HG02678 (cell line): Measurements from ENCODE around the gene PIEZO2.
"Not testable (repeated sequence)": the region's sequence is repeated elsewhere in the genome, so short reads cannot be mapped to it uniquely, and the experiment has no call there.

Experiments
- ATAC-seq: cut with Tn5 transposase; IDR thresholded peaks from one replicate; pipeline ENCODE4 v1.9.1; 2021; ENCODE audit warnings: mild to moderate bottlenecking, moderate library complexity; ENCODE audit not compliant: unreplicated experiment

The PIEZO2 gene

DNA sequence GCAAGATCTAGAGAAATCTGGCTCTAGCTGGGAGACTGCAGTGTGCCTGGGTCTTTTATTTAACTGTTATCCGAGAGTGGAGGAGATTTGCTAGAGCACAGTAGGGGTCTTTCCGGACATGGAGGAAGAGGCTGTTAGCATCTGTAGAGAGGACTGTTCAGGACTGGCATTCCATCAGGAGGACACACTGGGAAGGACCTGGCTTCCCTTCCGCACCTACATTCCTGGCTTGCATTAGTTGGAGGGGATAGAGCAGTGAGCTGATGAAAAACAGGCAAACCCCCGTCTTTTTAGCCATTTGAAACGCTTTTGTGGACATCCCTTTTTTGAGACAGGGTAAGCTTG is 874 bp upstream of the PIEZO2 start:
- no peak for ATAC-seq

DNA sequence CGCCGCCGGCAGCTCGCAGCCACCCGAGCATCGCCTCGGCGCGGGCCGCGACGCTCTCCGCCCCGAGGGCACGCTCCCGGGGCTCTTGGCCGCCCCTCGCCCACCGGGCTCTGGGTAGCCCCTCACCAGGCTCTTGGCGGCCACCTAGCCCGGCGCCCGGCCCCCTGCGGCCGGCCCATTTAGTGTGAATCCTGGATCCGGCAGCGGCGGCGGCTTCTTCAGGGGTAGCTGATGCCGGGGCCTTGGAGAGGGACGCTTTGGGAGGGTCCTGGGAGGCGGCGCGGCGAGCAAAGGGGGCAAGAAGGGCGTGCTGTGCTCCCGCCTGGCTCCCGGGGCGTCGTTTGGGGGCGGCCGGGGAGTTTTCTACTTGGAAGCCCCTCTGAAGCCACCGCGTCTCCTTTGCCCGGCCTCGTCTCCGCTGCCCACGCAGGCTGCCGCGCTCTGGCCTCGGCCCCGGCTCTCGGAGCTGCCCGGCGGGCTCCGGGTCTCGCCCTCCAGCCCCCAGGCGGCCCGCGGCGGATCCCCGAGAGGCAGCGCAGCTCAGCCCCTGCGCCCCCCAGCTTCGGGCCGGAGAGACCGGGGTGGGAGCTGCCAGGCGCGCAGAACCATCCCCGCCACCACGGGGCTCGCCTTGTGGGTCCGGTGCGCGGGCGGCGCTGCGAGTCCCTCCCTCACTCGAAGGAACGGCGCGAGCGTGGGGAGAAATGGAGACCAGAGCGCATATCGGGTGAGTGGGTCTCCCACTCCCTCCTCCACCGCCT is 509 bp downstream of the PIEZO2 start:
- ATAC-seq = peak; percentile 4

DNA sequence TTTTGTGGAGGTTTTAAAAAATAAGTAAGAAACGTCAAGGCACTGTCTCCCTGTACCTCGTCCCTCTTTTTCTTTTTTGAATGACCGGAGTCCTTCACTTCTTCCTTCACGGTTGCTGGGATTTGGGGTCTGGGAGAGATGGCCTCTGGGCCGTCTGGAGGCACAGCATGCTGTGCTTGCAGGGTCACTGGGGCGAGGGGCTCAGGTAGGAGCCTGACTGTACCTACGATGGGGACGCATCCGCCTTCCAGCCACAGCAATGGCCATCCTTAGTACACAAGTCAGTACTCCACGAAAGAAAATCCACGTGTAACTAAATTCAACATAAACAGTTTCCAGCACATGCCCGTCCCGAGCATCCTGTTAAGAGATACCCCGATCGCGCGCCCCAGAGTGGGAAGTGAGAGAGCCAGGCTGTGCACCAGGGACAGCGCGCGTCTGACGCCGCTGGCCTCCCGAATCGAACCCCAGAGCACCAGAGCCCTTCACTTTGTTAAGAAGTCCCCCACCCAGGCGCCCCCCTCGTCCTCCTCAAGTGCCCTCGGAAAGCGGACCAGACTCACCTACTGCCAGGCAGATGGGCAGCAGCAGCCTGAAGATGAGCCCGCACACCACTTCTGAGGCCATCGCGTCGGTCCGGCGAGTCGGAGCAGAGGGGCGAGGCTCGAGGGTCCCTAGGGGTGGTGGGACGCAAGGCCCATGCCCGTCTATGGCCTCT is 1.2 kb downstream of the PIEZO2 start:
- no peak for ATAC-seq

DNA sequence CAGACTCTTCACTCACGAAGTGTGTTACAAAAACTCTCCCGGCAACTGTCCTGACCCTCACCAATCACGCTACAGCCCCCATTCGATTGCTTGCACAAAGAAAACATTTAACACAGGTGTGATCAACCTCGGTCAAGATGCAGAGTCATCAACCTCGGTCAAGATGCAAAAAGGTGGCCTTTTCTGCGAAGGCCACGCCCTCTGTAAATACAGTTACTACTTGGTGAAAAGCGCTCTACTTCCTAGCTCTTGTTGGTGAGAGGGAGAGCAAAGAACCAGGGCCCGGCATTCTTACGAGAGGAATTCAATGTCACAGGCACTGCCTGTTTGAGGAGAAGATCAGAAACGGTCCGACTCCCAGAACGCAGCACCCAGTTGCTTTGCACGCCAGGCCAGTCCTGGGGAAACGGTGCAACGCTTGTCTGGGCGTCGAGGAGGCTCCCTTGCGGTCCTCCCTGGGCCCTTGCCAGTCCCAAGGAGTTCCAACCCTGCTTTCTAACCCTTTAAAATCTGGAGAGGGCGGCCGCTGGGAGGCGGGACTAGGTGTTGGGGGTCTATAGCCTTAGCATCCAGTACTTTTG is 1.9 kb downstream of the PIEZO2 start:
- no peak for ATAC-seq

DNA sequence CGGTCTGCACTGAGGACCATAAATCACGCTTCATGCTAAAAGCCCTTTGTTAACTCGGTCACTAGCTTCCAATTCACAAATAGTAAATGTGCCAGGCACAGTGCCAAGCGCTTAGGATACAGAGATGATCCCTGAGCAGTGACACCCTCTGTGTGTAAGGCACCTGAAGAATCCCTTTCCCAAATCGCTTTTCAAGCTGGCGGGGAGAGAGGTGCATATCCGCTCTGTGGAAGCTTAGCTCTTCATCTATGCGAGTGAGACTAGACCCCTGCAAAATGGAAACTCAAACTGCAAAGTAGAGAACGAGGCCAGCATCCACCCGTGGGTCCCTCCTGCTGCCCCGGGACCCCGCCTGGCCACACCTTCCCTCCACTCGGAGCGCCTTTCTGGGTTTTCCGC is 2.4 kb downstream of the PIEZO2 start:
- no peak for ATAC-seq

DNA sequence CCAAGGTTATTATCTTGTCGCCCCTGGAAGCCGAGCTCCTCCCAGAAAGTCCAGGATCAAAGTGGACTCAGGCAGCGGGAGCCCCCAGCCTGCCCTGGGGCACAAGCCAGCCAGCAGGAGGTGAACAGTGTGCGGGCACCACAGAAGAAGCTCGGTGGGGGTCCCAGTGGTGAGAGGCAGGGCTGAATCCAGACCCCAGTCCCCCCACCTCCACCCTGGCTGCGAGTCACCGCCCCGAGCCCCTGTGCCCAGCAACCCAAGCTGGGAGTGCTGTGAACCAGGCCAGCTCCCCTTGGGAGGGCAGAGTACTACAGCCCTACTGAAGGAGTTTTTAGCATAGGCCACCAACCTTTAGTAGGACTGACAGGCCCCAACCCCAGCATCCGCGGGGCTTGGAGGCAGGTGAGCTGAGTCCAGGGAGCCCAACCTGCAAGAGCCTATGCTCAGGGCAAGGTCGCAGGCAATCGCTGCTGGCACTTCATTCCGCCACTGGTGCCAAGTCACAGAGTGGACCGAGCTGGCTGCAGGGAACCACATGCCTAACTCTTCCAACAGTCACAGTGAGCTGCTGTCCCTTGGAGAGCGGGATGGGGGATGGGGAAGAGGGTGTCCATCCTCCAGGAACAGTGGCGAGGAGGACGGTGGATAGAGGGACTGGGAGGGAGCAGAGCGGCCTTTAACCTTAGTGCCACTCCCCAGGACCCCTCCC is 3.0 kb downstream of the PIEZO2 start:
- no peak for ATAC-seq

DNA sequence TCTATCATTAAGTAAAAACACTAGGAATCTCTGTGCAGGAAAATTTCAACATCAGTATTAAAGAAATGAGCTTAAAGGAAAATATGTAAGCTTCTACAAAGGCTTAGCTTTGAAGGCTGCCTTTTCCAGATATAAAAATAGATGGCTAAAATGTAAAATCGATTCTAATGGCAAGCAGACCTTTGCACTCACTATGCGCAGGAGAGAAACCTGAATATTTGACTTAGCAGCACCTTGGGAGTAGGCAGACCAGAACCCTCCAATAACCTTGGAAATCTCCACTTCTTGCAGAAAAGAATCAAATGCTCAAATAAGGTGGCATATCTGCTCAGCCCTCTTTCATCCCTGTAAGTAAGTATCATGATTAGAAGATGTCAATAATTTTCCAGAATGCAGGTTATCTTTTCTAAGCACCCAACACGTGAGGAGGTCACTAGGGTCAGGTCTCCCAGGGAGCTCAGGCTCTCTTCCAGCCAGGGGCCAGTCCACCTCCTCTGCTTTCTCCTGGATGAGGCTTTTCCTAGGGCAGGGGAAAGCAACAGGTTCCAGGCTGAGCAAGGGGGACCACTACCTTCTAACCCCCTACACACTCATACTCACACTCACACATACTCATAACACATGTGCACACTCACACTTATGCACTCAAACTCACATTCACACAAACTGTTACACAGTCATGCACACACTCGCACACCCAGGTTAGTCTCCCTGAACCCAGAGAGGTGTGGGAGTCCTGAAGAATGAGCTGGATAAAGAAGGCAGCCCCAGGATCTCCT is 3.8 kb downstream of the PIEZO2 start:
- ATAC-seq = no peak

DNA sequence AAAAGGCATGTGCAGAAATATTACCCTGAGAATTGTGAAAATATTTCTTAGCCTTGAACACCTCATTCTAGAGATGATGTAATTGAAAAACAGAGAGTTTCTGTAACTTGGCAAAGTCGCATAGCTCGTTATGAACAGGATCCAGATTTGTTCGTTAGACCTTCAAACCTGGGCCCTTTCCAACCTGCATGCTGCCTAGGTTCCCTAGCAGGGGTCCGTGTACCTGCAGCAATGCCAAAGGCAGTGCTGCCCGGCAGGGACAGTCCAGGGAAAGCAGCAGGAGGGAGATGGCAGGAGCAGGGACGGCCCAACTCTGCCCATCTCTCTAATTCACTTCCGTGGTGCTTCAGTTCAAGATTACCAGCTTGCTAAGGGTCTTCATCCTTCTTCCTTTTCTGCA is 12.0 kb downstream of the PIEZO2 start:
- ATAC-seq = no peak

DNA sequence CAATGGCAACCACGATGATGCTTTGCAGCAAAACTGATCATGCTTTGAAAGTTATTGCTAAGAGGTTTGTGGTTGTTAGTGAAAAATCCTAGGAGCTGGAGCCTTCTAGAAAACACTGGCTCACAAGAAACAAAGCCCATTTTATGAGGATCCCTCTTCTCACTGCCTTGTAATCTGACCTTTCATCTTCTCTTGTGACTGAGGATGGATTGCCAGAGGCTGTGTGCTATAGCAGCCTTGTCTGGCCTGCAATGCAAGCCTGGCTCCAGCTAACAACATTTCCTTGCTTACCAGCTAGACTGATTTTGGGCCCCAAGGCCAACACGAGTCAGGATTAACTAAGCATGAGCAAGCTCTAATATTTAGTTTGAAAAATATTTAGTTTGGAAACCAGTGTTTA is 13.1 kb downstream of the PIEZO2 start:
- ATAC-seq = no peak

DNA sequence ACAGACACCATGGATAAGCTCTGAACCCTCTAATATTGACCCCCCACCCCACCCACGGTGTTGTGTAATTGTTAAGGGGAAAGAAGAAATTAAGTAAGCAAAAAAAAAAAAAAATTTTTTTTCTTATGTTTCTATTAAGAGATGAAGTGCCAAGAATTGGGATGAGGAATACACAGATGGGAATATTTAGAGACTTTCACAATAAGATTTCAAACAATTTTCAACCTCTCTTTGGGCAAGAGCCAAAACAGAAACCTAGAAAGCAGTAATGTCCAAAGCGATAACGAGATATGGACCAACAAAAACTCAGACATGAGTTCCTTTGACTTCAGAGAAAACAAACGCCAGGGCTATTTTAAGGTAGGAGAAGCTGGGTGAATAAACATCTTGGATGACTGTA is 14.4 kb downstream of the PIEZO2 start:
- no peak for ATAC-seq

DNA sequence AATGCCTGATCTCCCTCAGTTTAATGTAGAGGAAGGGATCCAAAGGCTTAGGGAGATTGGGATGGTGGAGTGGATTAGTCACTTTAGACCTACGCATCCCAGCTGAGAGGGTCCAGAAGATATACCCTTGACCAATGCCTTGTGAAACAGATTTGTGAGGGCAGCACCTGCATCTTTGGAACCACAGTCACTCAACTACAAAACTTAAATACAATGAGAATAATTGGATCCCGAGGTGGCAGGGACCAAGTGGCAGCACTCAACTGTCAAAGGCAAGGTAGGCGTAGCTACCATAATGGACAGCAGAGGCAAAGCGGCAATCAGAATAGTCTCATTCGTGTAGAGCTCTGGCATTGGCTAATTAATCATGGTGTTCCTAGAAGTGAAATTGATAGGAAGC is 20.3 kb downstream of the PIEZO2 start:
- not testable (repeated sequence) for ATAC-seq

DNA sequence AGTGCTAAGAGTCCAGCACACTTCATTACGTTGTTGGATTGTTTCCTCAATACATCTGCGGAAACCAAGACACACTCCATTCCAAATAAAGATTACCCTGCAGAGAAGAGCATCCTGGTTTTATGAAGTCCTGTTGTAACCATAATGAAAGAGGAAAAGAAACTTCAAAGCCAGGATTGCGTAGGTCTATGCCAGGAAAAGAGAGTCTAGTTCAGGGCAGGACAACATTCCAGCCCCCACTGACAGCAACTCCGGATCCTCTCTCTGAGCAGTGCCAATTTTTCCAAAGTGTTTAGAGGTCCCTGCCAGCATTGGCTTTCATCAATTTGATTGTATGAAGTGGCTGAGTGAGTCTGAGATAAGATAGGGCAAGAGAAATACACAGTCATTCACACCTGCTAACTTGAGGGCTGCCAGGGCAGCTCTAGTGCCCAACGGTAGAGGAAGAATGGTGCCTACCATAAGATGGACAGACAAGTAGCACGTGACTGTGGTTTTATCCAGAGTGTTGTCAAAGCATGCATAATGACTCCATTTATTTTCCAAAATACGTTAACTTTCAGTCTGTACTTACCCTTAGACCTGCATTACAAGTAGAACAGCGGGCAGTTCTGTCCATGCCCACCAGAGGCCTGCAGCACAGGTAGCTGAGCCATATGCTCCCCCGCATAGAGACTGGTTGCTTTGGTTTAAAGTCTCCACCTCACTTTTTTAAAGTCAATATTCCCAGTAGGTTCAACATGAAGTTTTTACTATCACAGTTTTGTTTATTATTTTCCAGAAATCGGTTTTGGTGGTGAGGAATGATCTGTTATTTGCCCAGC is 23.7 kb downstream of the PIEZO2 start:
- ATAC-seq = no peak

DNA sequence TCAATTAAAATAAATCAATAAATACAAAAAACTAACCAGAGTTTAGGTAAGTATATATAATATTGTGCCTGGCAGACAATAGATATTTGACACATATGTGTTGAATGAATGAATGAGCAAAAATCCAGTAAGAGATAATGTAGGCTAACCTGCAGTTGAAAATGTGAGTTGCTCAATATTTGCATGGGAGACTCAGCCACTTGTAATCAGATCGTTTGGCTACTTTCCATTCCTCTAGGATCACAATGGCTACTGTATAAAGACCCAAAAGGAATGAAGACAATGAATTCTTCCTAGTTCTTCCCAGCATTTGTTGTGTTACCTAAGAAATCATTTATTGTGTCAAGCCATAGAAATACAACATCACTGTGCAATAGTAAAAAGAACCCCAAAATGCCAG is 25.3 kb downstream of the PIEZO2 start:
- no peak for ATAC-seq

DNA sequence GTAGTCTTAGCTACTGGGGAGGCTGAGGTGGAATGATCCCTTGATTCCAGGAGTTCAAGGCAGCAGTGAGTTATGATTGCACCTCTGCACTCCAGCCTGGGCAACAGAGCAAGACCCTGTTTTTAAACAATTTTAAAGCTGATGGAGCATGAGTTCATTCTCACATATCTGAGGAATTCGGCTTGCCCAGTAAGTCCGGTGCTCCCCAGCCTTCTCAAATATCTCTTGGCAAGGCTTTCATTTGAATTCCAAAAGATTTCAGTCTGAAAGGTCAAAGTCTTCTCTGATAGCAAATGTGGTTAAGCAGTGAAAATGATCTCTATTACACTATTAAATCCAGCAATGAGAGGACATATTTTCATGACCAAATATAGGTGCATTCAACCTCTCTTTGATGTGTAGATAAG is 27.9 kb downstream of the PIEZO2 start:
- no peak for ATAC-seq

DNA sequence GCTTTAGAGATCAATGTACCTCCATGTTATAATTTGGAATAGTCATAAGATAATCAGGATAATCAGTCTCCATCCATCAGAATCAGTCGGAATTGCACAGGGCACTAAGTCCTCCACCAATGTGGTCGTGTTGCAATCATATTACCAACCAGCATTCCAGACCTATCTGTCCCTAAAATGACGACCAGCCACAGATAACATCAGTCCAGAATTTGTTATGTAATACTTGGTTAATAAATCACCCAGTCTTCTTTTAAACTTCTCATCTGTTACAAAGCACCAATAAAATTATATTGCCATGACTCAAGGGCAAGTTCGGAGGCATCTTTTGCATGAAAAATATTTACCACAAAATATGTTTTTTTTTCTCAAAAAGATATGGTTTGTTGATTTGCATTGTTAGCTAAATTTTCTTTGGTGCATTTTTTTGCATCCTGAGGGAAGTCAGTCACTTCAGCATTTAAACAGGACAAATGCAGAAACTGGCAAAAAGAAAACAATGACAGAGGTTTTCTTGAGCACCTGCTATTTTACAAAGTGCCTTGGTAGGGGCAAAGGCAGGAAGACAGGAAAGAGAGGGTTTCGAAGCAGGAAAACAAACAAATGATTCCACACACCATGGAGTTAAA is 29.3 kb downstream of the PIEZO2 start:
- no peak for ATAC-seq

DNA sequence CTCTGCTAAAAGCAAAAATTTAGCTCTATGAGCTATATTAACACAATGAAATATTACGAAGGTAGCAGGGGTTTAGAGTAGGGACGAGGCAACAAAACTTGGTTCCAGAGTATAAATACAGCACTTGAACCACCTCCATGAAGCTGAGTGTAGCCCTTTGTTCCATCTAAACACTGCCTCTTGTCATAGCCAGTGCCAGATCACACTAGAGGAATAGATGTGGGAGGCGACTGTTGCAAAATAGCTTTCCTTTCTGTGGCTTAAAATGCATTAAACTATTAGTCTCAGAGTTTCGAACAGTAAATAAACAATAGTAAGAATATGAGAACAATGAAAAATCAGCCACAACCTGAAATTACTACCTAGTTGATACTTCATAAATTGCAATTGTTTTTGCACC is 29.8 kb downstream of the PIEZO2 start:
- ATAC-seq = no peak

DNA sequence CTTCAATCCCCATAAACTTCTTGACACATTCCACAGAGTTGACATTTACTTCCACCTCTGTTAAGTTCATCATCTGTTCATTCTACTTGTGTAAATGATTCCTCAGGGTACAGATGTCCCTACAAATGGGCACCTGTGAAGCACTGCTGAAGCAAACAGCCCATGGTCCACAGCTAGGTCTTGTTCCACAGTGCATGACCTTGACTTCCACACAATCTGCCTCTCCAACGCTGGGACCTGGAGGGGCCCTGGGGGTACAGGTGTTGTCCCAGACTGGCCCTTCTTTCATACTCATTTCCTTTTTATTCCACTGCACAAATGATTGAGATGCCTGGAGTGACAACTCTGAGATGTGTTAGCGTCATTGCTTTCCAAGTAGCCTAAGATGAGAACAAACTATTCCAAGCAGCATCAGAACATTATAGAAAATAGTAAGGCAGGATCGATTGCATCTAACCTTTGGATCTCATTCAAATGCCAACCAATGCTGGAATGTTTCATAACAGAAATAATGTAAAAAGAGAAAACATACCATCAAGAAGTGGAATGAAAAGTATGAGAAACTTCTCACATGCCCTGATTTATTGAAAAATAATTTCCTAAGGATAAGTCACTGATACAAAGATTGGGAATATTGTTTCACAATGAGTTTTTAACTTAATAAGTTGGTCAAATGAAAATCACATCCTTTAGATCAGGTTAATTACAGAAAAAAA is 31.2 kb downstream of the PIEZO2 start:
- no peak for ATAC-seq

DNA sequence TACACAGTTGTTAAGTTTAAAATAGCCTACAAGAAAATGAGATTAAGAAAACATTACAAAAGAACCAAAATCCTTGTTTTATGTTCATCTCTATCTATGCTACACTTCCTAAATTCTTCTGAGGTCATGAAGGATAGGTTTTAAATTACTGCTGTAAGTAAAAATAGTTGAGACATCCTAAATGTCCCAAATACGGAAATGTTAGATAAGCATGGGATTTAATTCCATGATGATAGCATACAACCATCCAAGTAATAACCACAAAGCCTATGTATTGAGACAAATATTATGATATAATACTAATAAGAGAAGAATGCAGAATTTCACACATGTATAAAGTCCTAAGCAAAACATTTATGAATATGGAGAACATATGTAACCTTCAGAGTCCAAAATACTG is 34.1 kb downstream of the PIEZO2 start:
- ATAC-seq = no peak

DNA sequence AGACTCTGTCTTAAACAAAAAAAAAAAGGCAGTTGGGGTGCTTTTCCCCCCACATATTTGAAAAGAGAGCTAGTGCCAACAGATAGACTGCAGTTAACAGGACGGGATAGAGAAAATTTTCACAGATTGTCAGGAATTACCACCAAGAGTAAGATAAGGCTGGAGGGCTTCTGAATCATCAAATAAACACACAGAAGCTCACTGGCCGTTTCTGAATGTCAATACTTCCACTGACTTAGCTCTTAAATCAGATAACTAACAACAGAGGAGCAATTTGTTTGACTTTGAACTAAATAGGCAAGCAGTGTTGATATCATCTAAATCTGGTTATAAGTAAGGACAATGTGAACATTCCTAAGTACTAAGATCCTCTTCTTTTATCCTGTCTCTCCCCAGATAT is 34.7 kb downstream of the PIEZO2 start:
- ATAC-seq = no peak
